Measurements from ENCODE around the gene TTYH1.

DNA sequence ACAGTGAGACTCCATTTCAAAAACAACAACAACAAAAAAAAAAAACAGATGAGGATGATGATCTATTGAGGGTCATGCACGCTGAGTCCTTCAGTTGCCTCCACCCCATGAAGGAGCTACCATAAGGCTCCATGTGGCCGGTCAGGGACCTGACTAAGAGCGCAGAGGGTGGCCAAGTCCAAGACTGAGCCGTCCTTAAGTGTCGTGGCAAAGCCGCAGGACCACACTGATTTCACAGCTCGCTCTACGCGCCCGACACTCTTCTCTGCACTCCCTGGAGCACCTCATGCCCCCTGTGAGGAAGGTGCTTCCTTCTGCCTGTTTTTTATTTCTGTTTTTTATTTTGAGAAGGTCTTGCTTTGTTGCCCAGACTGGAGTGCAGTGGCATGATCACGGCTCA lies 12.3 kb downstream of the TTYH1 start:
- TF ChIP-seq, protein P1, sequence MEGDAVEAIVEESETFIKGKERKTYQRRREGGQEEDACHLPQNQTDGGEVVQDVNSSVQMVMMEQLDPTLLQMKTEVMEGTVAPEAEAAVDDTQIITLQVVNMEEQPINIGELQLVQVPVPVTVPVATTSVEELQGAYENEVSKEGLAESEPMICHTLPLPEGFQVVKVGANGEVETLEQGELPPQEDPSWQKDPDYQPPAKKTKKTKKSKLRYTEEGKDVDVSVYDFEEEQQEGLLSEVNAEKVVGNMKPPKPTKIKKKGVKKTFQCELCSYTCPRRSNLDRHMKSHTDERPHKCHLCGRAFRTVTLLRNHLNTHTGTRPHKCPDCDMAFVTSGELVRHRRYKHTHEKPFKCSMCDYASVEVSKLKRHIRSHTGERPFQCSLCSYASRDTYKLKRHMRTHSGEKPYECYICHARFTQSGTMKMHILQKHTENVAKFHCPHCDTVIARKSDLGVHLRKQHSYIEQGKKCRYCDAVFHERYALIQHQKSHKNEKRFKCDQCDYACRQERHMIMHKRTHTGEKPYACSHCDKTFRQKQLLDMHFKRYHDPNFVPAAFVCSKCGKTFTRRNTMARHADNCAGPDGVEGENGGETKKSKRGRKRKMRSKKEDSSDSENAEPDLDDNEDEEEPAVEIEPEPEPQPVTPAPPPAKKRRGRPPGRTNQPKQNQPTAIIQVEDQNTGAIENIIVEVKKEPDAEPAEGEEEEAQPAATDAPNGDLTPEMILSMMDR (IDR thresholded peaks at IDR 0.05; ENCODE audit: low read depth, low read length): no peak
- TF ChIP-seq EZH2phosphoT487 (IDR thresholded peaks at IDR 0.05; ENCODE audit: low read depth): no peak
